ENCODE data around the gene ACY1. TPM values are rescaled to one million over a fixed set of nuclear protein-coding genes. Genes with fewer than 3 reads are reported as not detected.
A peak's percentile ranks its signal among the peaks of the same experiment; 100 is the strongest.

Gene ACY1
- 100 to 1,000 TPM; 153 to 160 TPM for total RNA-seq
- long read RNA-seq, transcript ACY1-215 (15 exons, 1,684 nt) = major isoform, 164 of 230 reads
- long read RNA-seq, partial matches to known transcripts = 39 of 230 reads
- long read RNA-seq, other reads (novel, unspliced or antisense) = 15 of 230 reads

DNA sequence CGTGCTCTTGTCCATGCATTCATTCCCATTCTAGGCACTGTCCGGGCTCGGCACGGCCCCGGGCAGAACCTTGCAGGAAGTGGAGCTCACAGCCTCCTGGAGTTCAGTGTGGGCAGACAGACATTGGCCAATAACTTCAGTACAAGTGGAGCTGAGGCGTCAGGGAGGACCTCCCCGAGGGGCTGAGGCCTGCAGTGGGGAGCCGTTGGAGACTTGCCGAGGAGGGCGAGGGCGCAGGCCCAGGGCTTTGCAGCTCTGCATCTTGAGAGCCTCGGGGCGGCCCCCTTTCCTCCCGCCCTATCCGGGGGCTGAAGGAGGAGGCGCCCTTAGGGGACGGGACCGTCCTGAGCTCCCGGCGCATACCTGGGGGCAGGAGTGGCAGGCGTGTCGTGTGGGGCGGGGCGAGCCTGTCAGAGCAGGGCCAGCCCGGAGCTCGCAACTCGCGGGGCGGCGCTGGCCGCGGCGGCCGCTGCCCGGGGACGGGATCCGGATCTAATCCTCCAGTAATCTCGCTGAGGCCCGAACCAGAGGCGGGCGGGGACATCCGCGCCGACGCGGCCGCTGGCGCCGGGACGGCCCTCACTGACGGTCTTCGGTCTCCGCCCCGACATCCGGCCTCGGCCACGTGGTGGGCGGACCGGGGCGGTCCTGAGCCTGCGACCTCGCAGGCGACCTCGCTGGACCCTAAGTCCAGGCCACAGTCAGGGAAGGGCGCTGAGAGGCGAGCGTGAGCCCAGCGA lies at the start of gene ACY1:
Gene ACY1, plus strand, starts transcription at position 698 of the 740 bp plus-strand sequence. CDS start 530 bp downstream, outside the sequence.
- intact Hi-C loops (cut with DNase I, micrococcal nuclease) = no loop called here
- DNase-seq (peak; percentile 91), ATAC-seq (peak; percentile 79)

DNA sequence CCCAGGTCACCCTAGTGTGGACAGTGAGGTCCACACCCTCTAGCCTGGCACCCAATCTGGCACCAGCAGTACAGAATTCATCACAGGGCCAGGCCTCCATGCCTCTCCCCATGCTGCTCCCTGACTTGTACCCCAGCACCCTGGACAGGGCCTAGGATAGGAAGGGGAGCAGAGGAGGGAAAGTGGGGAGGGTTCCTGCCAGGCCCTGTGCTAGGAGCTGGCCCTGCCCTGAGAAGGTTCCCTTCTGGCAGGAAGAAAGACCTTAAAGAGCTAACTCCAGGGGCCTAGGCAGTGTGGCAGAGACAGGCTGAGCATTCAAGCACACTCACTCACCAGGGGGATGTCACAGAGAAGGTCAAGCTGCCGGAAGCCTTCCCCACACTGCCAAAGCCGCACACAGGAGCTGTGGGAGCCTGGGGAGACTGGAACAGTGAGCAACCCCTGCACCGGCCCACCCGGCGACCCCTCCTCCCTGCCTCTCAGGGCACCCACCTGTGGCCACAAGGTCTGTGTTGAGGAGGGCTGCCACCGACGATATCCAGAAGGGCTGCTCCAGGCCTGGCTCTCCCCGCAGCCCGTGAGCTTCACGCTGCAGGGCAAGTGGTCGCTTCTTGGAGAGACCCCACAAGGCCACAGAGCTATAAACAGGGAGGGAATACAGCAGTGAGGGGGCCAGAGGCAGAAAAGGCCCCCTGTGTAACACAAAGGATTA lies 49.0 kb upstream of the ACY1 start:
- intact Hi-C loops (cut with DNase I, micrococcal nuclease) = no loop called here
- no peak for DNase-seq
- no peak for ATAC-seq

GRCh38 chr3:51934991-51935885 lies 48.1 kb upstream of the ACY1 start:
- intact Hi-C loops (cut with DNase I, micrococcal nuclease) = no loop called here
- no peak for ATAC-seq
- DNase-seq = no peak

DNA sequence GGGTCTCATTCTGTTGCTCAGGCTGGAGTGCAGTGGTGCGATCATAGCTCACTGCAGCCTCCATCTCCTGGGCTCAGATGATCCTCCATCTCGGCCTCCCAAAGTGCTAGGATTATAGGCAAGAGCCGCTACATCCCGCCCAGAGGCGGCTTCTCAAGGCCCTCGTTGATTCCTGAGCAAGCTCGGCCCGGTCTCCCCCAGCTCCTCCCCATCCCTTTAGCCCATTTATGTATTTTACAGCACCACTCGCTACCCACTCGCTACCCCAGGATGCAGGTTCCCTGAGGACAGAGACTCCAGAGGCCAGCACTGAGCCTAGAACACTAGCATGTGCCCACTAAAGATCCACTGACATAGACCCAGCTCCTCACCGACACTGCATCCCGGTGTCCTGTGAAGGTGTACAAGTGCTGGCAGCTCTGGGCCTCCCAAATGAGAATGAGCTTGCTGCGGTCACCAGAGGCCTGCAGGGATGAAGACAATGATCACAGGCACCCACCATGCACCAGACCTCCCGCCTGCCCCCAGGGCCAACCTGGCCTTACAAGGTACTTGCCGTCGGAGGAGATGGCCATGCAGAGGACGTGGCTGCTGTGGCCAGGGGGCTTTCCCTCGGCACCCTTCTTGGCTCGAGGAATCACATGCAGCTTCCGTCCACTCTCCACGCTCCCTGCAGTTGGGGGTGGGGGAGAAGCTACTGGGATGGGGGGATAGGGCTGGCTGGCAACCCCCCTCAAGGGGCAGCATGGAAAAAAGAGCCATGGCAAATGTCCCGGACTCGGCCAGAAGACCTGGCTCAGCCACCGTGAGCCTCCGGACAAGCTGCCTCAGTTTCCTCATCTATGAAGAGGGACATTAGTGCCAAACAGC lies 47.2 kb upstream of the ACY1 start:
- ATAC-seq (no peak), DNase-seq (no peak)
- intact Hi-C loops (cut with DNase I, micrococcal nuclease) = no loop called here

DNA sequence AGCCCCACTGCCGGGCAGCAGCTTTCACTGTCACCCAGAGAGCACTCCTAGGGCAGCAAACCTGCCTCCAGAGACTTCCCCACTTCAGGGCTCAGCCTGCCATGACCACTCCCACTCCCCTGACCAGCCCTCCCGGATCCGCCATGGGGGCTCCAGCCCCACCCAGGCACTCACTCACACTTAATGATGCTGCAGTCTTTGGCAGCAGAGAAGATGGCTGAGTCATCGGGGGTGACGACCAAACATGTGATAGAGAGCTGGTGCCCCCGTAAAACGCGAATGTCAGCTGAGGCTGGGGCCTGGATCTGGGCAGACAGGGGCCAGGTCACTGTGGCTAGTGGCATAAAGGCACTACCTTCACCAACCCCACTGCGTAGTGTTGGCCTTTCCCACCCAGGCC lies 46.3 kb upstream of the ACY1 start:
- no peak for DNase-seq
- intact Hi-C loops (cut with DNase I, micrococcal nuclease) = no loop called here
- ATAC-seq = no peak

- no peak for DNase-seq
- ATAC-seq = no peak
- intact Hi-C loops (cut with DNase I, micrococcal nuclease) = no loop called here
Measured at GRCh38 chr3:51937611-51938450, 45.5 kb upstream of the ACY1 start.

- ATAC-seq (no peak), DNase-seq (no peak)
- intact Hi-C loops (cut with DNase I, micrococcal nuclease) = no loop called here
Measured at GRCh38 chr3:51938780-51939425, 44.4 kb upstream of the ACY1 start.

DNA sequence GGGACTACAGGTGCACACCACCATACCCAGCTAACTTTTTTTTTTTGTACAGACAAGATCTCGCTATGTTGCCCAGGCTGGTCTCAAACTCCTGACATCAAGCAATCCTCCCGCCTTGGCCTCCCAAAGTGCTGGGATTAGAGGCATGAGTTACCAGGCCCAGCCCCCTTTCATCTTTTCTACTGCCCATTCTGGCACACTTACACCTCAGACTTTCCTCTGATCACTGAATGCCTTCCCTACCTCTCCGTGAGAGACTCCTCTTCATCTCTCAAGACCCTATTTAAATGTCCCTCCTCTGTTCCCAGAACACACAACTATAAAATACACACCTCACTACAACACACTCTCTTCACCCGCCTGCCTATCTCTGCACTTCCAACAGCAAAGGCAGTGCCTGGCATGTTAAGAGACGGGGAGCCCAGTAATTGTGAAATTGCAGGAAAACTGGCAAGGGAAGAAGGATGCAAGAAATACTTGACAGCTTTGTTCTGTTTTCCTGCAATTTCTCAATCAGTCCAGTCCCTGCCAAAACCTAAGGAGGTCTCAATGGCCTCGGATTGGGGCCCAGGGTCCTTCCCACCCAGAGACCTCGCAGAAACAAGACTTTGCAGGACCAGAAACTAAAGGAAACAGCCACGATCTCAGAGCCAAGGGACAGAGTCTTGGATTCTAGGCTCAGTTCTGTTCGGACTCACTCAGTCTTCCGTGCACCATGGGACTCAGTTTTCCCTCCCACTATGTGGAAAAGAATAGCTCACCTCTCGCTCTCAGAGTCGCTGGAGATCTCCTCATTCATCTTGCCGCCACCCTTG lies 42.5 kb upstream of the ACY1 start:
- ATAC-seq = no peak
- DNase-seq = no peak
- intact Hi-C loops (cut with DNase I, micrococcal nuclease) = no loop called here

- intact Hi-C loops (cut with DNase I, micrococcal nuclease) = no loop called here
- ATAC-seq (no peak), DNase-seq (no peak)
Measured at GRCh38 chr3:51941463-51941797, 41.9 kb upstream of the ACY1 start.

- intact Hi-C loops (cut with DNase I, micrococcal nuclease) = no loop called here
- DNase-seq = peak; percentile 100
- ATAC-seq = peak; percentile 87
Measured at GRCh38 chr3:51941798-51942602, 41.3 kb upstream of the ACY1 start, which contains the start of the genes PARP3 and RRP9. TSS of gene PARP3 (plus strand) at chr3:51942363. CDS start at chr3:51943356, 993 bp downstream. TSS of gene RRP9 (minus strand) at chr3:51941904. CDS start at chr3:51941867, 37 bp downstream.

- intact Hi-C loops (cut with DNase I, micrococcal nuclease) = no loop called here
- DNase-seq (peak; percentile 71 to 80), ATAC-seq (peak; percentile 58)
Measured at GRCh38 chr3:51942603-51943450, 40.5 kb upstream of the ACY1 start.

GRCh38 chr3:51943451-51944391 lies 39.6 kb upstream of the ACY1 start:
- DNase-seq = no peak
- intact Hi-C loops (cut with DNase I, micrococcal nuclease) = no loop called here
- ATAC-seq = no peak

GRCh38 chr3:51944451-51945021 lies 38.8 kb upstream of the ACY1 start:
- DNase-seq = no peak
- intact Hi-C loops (cut with DNase I, micrococcal nuclease) = no loop called here
- ATAC-seq = no peak
